GM08714 (cell line): Measurements from ENCODE around the gene TBC1D14.

Source experiments
- H3K4me3 ChIP-seq: fragments of 200-500 bp; sonication (Bioruptor generic); 2 replicates; pipeline ENCODE4 v1.5.1; 2014; ENCODE audit warnings: mild to moderate bottlenecking, low read length, inconsistent platforms
- ZNF274 ChIP-seq: IDR thresholded peaks from 2 replicates; pipeline ENCODE4 v1.6.1; 2012; ENCODE audit warnings: mild to moderate bottlenecking, low read depth, low read length

Gene TBC1D14

GRCh38 chr4:7045961-7046921 lies 136.6 kb downstream of the TBC1D14 start:
- no peak overlapping the region; the same call in 1 of the 2 replicates for H3K4me3 ChIP-seq
- no peak for TF ChIP-seq ZNF274

GRCh38 chr4:7046971-7047370 lies 137.3 kb downstream of the TBC1D14 start:
- no peak overlapping the region for H3K4me3 ChIP-seq
- no peak for TF ChIP-seq ZNF274

- H3K4me3 ChIP-seq: no peak overlapping the region
- no peak for TF ChIP-seq ZNF274
These were observed 139.0 kb downstream of the TBC1D14 start for GRCh38 chr4:7048642-7049041.

- no peak overlapping the region for H3K4me3 ChIP-seq
- TF ChIP-seq ZNF274: no peak
These were observed 139.7 kb downstream of the TBC1D14 start for GRCh38 chr4:7049295-7049694.

GRCh38 chr4:7049739-7050138 lies 140.1 kb downstream of the TBC1D14 start:
- no peak overlapping the region for H3K4me3 ChIP-seq
- TF ChIP-seq ZNF274: no peak

GRCh38 chr4:7050481-7051143 lies 141.0 kb downstream of the TBC1D14 start:
- TF ChIP-seq ZNF274: no peak
- no peak overlapping the region for H3K4me3 ChIP-seq

- no peak for TF ChIP-seq ZNF274
- no peak overlapping the region for H3K4me3 ChIP-seq
These were observed 141.5 kb downstream of the TBC1D14 start for GRCh38 chr4:7051144-7051495.

GRCh38 chr4:7051905-7052304 lies 142.3 kb downstream of the TBC1D14 start:
- no peak for TF ChIP-seq ZNF274
- no peak overlapping the region for H3K4me3 ChIP-seq

- H3K4me3 ChIP-seq: no peak overlapping the region
- TF ChIP-seq ZNF274: no peak
These were observed 142.7 kb downstream of the TBC1D14 start for GRCh38 chr4:7052313-7052712.

- TF ChIP-seq ZNF274: no peak
- H3K4me3 ChIP-seq: no peak overlapping the region
These were observed 143.5 kb downstream of the TBC1D14 start for GRCh38 chr4:7052923-7053715.

GRCh38 chr4:7054106-7054880 lies 144.7 kb downstream of the TBC1D14 start:
- no peak overlapping the region for H3K4me3 ChIP-seq
- no peak for TF ChIP-seq ZNF274

- no peak for TF ChIP-seq ZNF274
- H3K4me3 ChIP-seq: no peak overlapping the region
These were observed 145.7 kb downstream of the TBC1D14 start for GRCh38 chr4:7055111-7055989.

- no peak for TF ChIP-seq ZNF274
- no peak overlapping the region for H3K4me3 ChIP-seq
These were observed 146.3 kb downstream of the TBC1D14 start for GRCh38 chr4:7055990-7056325.
